Mesenchymal stem cell (in vitro differentiated cells and primary cell): ENCODE data around the gene PLEKHJ1.

Experiments
- DNase-seq: peaks from one replicate; pipeline ENCODE4 v3.0.0-alpha.2; 2013
- H2AFZ ChIP-seq: one replicate; pipeline ENCODE4 v1.6.1; 2013; ENCODE audit warnings: low read depth, mild to moderate bottlenecking, control low read depth, inconsistent platforms, low read length, moderate library complexity
- H2AK5ac ChIP-seq: 2 replicates; pipeline ENCODE4 v1.6.1; 2013; ENCODE audit warnings: low read length, moderate library complexity, mild to moderate bottlenecking, inconsistent platforms; ENCODE audit not compliant: severe bottlenecking
- H2BK120ac ChIP-seq: one replicate; pipeline ENCODE4 v1.6.1; 2013; ENCODE audit warnings: low read depth, mild to moderate bottlenecking, inconsistent platforms, low read length, moderate library complexity
- H2BK12ac ChIP-seq, 2 experiments: one replicate each; pipeline ENCODE4 v1.6.1; 2013; ENCODE audit warnings: inconsistent platforms in 2 of 2, low read length in 2 of 2, mild to moderate bottlenecking in 2 of 2, moderate library complexity in 2 of 2, control low read depth in 1 of 2
- H2BK15ac ChIP-seq: one replicate; pipeline ENCODE4 v1.6.1; 2013; ENCODE audit warnings: mild to moderate bottlenecking, low read depth, inconsistent platforms; ENCODE audit not compliant: poor library complexity, severe bottlenecking
- H2BK5ac ChIP-seq: 2 replicates; pipeline ENCODE4 v1.6.1; 2013; ENCODE audit warnings: low read depth, mild to moderate bottlenecking, low read length, control low read depth, inconsistent platforms; ENCODE audit not compliant: poor library complexity, severe bottlenecking
- H3K14ac ChIP-seq, 2 experiments: one replicate each; pipeline ENCODE4 v1.6.1; 2013; ENCODE audit warnings: inconsistent platforms in 2 of 2, low read length in 2 of 2, control low read depth in 1 of 2, mild to moderate bottlenecking in 1 of 2, moderate library complexity in 1 of 2
- H3K18ac ChIP-seq, 2 experiments: one replicate each; pipeline ENCODE4 v1.6.1; 2013; ENCODE audit warnings: inconsistent platforms in 2 of 2, low read length in 2 of 2, control low read depth in 1 of 2, low read depth in 1 of 2, mild to moderate bottlenecking in 1 of 2
- H3K23ac ChIP-seq, 2 experiments: one replicate each; pipeline ENCODE4 v1.6.1; 2013; ENCODE audit warnings: inconsistent platforms in 2 of 2, low read length in 2 of 2, mild to moderate bottlenecking in 2 of 2, moderate library complexity in 2 of 2, control low read depth in 1 of 2
- H3K27ac ChIP-seq: 2 replicates; pipeline ENCODE4 v1.5.1; 2013; ENCODE audit warnings: mild to moderate bottlenecking, moderate library complexity, low read length, control low read depth, inconsistent platforms; ENCODE audit not compliant: poor library complexity, severe bottlenecking
- H3K27me3 ChIP-seq, 2 experiments: 2 replicates each; pipeline versions ENCODE4 v1.6.1 to v1.7.0; 2013; ENCODE audit warnings: low read length in 2 of 2, mild to moderate bottlenecking in 2 of 2, moderate library complexity in 2 of 2, control low read depth in 1 of 2, inconsistent platforms in 1 of 2; ENCODE audit not compliant: control insufficient read depth in 1 of 2, insufficient read depth in 1 of 2
- H3K36me3 ChIP-seq, 2 experiments: 2 replicates each; pipeline versions ENCODE4 v1.6.1 to v1.7.0; 2013; ENCODE audit warnings: low read length in 2 of 2, control low read depth in 1 of 2, inconsistent platforms in 1 of 2, low read depth in 1 of 2, mild to moderate bottlenecking in 1 of 2; ENCODE audit not compliant: insufficient read depth in 2 of 2, control insufficient read depth in 1 of 2
- H3K4ac ChIP-seq, 2 experiments: one replicate each; pipeline ENCODE4 v1.6.1; 2013; ENCODE audit warnings: inconsistent platforms in 2 of 2, low read length in 2 of 2, mild to moderate bottlenecking in 2 of 2, moderate library complexity in 2 of 2, control low read depth in 1 of 2, low read depth in 1 of 2
- H3K4me1 ChIP-seq: 2 replicates; pipeline ENCODE4 v1.6.1; 2013; ENCODE audit warnings: low read depth, low read length, control low read depth; ENCODE audit not compliant: control insufficient read depth, insufficient read depth
- H3K4me2 ChIP-seq: 2 replicates; pipeline ENCODE4 v1.6.1; 2013; ENCODE audit warnings: low read length, mild to moderate bottlenecking, inconsistent platforms; ENCODE audit not compliant: poor library complexity, severe bottlenecking
- H3K4me3 ChIP-seq, 2 experiments: 2 replicates each; pipeline versions ENCODE4 v1.5.1 to v1.7.0; 2013; ENCODE audit warnings: low read length in 2 of 2, mild to moderate bottlenecking in 2 of 2, control low read depth in 1 of 2, low read depth in 1 of 2; ENCODE audit not compliant: insufficient read depth in 1 of 2
- H3K79me1 ChIP-seq: replicated peaks from 2 replicates; pipeline ENCODE4 v1.6.1; 2013; ENCODE audit warnings: mild to moderate bottlenecking, control low read depth, low read length, inconsistent platforms; ENCODE audit not compliant: poor library complexity, severe bottlenecking
- H3K9ac ChIP-seq: 2 replicates; pipeline ENCODE4 v1.7.0; 2013; ENCODE audit warnings: mild to moderate bottlenecking, low read length, moderate library complexity
- H3K9me3 ChIP-seq: 2 replicates; pipeline ENCODE4 v1.7.0; 2013; ENCODE audit warnings: mild to moderate bottlenecking, low read length; ENCODE audit not compliant: control insufficient read depth
- H4K8ac ChIP-seq: one replicate; pipeline ENCODE4 v1.6.1; 2013; ENCODE audit warnings: inconsistent platforms, mild to moderate bottlenecking, low read length, moderate library complexity
- H4K91ac ChIP-seq: one replicate; pipeline ENCODE4 v1.6.1; 2013; ENCODE audit warnings: mild to moderate bottlenecking, low read length, inconsistent platforms
- WGBS: methylation state at CpG from one replicate; pipeline ENCODE4 v1.1.7; 2013; ENCODE audit warnings: mixed read lengths; 5-methylcytosine and 5-hydroxymethylcytosine counted together

The PLEKHJ1 gene

GRCh38 chr19:2278459-2279158 is 42.5 kb upstream of the PLEKHJ1 start:
- Histone ChIP-seq H4K91ac (no peak overlapping the region), H3K4me3 (no peak overlapping the region), H3K4me1 (peaks cover 50% of the 10 kb centered on the region), H3K14ac (no peak overlapping the region), H3K27me3 (no peaks in the 10 kb centered on the region), H3K18ac (no peak overlapping the region), H3K79me1 (peaks cover 21% of the 10 kb centered on the region), H2BK120ac (no peak overlapping the region), H2BK5ac (no peak overlapping the region), H2AK5ac (no peak overlapping the region), H3K36me3 (peaks cover 11 to 44% of the 10 kb centered on the region in 2 experiments), H3K4ac (peak overlapping the region in 1 of 2 experiments; percentile 19), H4K8ac (peak overlapping the region; percentile 54), H3K9ac (no peak overlapping the region), H3K4me2 (no peak overlapping the region), H3K9me3 (no peaks in the 10 kb centered on the region), H2BK12ac (no peak overlapping the region), H3K23ac (no peak overlapping the region), H2BK15ac (no peak overlapping the region), H3K27ac (no peak overlapping the region), H2AFZ (no peak overlapping the region)
- 95% methylated on average over 33 of the region's 33 CpGs for WGBS
- DNase-seq = no peak

GRCh38 chr19:2277138-2277537 is 41.0 kb upstream of the PLEKHJ1 start:
- Histone ChIP-seq H3K4me1 (peaks cover 57% of the 10 kb centered on the region), H3K9me3 (no peaks in the 10 kb centered on the region), H2AK5ac (no peak overlapping the region), H3K14ac (no peak overlapping the region), H2BK12ac (no peak overlapping the region), H3K4ac (no peak overlapping the region), H4K91ac (no peak overlapping the region), H2AFZ (no peak overlapping the region), H3K27ac (no peak overlapping the region), H3K4me3 (no peak overlapping the region), H3K79me1 (peaks cover 21% of the 10 kb centered on the region), H3K27me3 (no peaks in the 10 kb centered on the region), H3K4me2 (no peak overlapping the region), H3K36me3 (peaks cover 24 to 57% of the 10 kb centered on the region in 2 experiments), H2BK15ac (no peak overlapping the region), H3K18ac (no peak overlapping the region), H2BK120ac (no peak overlapping the region), H3K23ac (no peak overlapping the region), H2BK5ac (no peak overlapping the region), H3K9ac (no peak overlapping the region), H4K8ac (no peak overlapping the region)
- DNase-seq = no peak
- WGBS = 89% methylated on average over 8 of the region's 9 CpGs

GRCh38 chr19:2276429-2276986 is 40.4 kb upstream of the PLEKHJ1 start:
- peak overlapping the region; percentile 39 for H4K91ac ChIP-seq
- peaks cover 21% of the 10 kb centered on the region for H3K79me1 ChIP-seq
- H2BK120ac ChIP-seq = no peak overlapping the region
- peaks cover 28 to 63% of the 10 kb centered on the region in 2 experiments for H3K36me3 ChIP-seq
- no peak overlapping the region for H2BK5ac ChIP-seq
- H3K4me1 ChIP-seq = peaks cover 55% of the 10 kb centered on the region
- DNase-seq = no peak
- no peak overlapping the region for H2AFZ ChIP-seq
- no peak overlapping the region for H3K4me3 ChIP-seq
- no peak overlapping the region for H3K27ac ChIP-seq
- no peaks in the 10 kb centered on the region for H3K27me3 ChIP-seq
- H3K4me2 ChIP-seq = no peak overlapping the region
- no peak overlapping the region for H2AK5ac ChIP-seq
- H2BK15ac ChIP-seq = no peak overlapping the region
- no peaks in the 10 kb centered on the region for H3K9me3 ChIP-seq
- no peak overlapping the region for H3K14ac ChIP-seq
- H4K8ac ChIP-seq = no peak overlapping the region
- no peak overlapping the region for H3K4ac ChIP-seq
- H2BK12ac ChIP-seq = no peak overlapping the region
- WGBS = 96% methylated on average over 21 of the region's 28 CpGs
- no peak overlapping the region for H3K9ac ChIP-seq
- H3K18ac ChIP-seq = no peak overlapping the region
- H3K23ac ChIP-seq = no peak overlapping the region

- Histone ChIP-seq H4K8ac (peak overlapping the region; percentile 49), H2BK12ac (no peak overlapping the region), H4K91ac (peak overlapping the region; percentile 39), H3K18ac (no peak overlapping the region), H3K14ac (no peak overlapping the region), H2BK5ac (no peak overlapping the region), H3K79me1 (peaks cover 20% of the 10 kb centered on the region), H3K23ac (no peak overlapping the region), H3K27me3 (no peaks in the 10 kb centered on the region), H3K4me1 (peaks cover 56% of the 10 kb centered on the region), H3K36me3 (peaks cover 28 to 69% of the 10 kb centered on the region in 2 experiments), H3K4ac (no peak overlapping the region), H3K9ac (no peak overlapping the region), H2BK15ac (no peak overlapping the region), H2AK5ac (no peak overlapping the region), H2BK120ac (no peak overlapping the region), H3K9me3 (no peaks in the 10 kb centered on the region), H3K4me3 (no peak overlapping the region), H3K27ac (no peak overlapping the region), H2AFZ (no peak overlapping the region), H3K4me2 (no peak overlapping the region)
- WGBS = 97% methylated on average over 68 of the region's 74 CpGs
- DNase-seq = no peak
Observed at GRCh38 chr19:2275588-2276428, 39.7 kb upstream of the PLEKHJ1 start.
